ENCODE results near the gene LMCD1.

DNA sequence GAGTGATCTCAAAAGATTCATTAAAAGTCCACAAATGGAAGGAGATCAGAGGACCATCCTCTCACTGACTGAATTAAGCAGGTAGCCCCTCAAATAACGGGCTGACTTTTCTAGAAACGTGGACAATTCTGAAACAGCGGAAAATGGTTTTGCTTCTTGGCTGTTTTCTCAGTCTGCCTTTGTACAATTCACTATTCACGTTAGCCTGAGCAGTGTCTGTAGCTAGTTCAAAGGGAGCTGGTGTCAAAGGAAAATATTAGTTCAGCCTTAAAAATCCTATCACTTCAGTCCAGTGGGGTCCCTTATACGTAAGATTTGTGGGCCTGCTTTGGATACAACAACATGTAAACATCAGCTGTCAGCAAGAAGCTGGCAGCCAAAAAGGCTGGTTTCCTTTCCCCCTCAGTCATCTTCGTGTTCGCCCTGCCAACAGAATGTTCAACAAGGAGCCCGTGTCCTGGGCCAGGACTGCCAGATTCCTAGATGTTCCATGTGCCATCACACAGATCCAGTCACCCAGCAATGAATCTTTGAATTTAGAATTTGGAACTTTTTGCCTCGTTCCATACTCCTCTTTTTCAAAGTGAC, 19.3 kb downstream of the LMCD1 start:
- TF ChIP-seq CTCF (IDR thresholded peaks at IDR 0.05; ENCODE audit: insufficient read depth, low read length) (no peak), GABPA (IDR thresholded peaks at IDR 0.05; ENCODE audit: low read depth) (no peak)
- TF ChIP-seq, protein P1, sequence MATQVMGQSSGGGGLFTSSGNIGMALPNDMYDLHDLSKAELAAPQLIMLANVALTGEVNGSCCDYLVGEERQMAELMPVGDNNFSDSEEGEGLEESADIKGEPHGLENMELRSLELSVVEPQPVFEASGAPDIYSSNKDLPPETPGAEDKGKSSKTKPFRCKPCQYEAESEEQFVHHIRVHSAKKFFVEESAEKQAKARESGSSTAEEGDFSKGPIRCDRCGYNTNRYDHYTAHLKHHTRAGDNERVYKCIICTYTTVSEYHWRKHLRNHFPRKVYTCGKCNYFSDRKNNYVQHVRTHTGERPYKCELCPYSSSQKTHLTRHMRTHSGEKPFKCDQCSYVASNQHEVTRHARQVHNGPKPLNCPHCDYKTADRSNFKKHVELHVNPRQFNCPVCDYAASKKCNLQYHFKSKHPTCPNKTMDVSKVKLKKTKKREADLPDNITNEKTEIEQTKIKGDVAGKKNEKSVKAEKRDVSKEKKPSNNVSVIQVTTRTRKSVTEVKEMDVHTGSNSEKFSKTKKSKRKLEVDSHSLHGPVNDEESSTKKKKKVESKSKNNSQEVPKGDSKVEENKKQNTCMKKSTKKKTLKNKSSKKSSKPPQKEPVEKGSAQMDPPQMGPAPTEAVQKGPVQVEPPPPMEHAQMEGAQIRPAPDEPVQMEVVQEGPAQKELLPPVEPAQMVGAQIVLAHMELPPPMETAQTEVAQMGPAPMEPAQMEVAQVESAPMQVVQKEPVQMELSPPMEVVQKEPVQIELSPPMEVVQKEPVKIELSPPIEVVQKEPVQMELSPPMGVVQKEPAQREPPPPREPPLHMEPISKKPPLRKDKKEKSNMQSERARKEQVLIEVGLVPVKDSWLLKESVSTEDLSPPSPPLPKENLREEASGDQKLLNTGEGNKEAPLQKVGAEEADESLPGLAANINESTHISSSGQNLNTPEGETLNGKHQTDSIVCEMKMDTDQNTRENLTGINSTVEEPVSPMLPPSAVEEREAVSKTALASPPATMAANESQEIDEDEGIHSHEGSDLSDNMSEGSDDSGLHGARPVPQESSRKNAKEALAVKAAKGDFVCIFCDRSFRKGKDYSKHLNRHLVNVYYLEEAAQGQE (IDR thresholded peaks at IDR 0.05; ENCODE audit: insufficient replicate concordance, low read depth), result no peak
